Measurements from ENCODE around the gene NPB.

NPB gene

DNA sequence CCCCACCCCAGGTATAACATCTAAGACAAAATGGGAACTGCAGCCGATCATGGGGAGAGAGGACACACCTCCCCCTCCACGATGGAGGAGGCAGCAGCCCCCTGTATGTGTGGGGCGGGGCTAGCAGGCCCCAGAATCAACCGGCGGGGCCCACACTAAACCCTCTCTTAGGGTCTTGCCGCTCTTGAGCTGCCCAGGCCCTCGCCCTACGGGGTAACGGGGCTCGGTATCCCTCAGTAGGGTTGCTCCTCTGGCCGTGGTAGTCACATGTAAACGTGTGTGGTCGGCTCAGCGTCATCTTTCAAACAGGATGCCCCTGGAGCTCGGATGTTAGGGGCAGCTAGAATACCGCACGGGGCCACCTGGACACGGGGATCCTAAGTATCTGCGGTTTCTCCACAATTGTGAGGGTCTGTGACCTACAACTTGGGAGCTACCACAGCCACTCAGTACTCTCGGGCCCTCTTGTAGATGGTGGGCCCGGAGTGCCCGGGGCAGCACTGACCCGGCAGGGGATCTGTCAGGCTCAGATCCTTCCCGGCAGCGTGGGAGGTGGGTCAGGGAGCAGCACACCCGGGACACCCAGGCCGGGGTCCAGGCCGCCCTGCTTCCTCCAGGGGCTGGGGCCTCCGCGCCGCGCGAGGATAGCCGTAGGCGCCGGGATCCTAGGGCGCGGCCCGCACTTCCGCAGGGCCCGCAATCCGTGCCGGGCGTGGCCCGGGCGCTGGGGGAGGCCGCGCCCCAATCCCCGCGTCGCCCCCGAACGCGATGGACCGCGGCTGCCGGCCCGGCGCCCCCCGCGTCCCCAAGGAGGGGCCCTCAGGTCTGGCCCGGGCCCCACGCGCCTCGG lies 31.7 kb upstream of the NPB start:
- DNase-seq (ENCODE audit: insufficient read length, low spot score) = no peak
- TF ChIP-seq POLR2A (IDR thresholded peaks at IDR 0.05; ENCODE audit: low read depth, low read length) (no peak), PAX5 (IDR thresholded peaks at IDR 0.05; ENCODE audit: insufficient read depth, low read length, severe bottlenecking) (no peak), SPI1 (IDR thresholded peaks at IDR 0.05; ENCODE audit: low read depth, low read length) (no peak; the same call in 1 of the 2 replicates), POU2F2 (IDR thresholded peaks at IDR 0.05; ENCODE audit: low read depth, low read length) (no peak), TAF1 (IDR thresholded peaks at IDR 0.05; ENCODE audit: low read depth, low read length) (no peak), POLR2AphosphoS5 (IDR thresholded peaks at IDR 0.05; ENCODE audit: low read depth, low read length) (no peak)
- FAIRE-seq = peak; percentile 13

DNA sequence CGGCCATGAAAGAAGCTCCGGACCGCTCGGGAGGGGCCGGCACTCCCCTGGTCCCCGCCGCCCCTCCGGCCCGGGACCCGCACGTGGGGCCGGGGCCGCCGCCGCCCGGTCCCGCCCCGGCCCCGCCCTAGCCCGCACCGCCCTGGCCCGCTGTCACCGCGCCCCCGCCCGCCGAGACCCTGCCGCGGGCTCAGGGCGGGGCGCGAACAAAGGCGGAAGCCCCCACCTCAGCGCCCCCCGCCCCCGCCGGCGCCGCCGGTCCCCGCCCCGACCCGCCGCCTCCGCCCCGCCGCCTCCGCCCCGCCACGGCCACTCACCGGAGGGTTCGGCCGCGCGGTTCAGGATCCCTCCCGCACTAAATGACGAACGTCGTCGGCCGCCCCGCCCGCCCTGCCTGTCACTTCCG lies 31.1 kb upstream of the NPB start, which contains the start of gene ARHGDIA:
Gene ARHGDIA (minus strand): TSS at position 357 of the 406 bp plus-strand sequence. CDS start 1,407 bp downstream, outside the sequence.
- FAIRE-seq = no peak

DNA sequence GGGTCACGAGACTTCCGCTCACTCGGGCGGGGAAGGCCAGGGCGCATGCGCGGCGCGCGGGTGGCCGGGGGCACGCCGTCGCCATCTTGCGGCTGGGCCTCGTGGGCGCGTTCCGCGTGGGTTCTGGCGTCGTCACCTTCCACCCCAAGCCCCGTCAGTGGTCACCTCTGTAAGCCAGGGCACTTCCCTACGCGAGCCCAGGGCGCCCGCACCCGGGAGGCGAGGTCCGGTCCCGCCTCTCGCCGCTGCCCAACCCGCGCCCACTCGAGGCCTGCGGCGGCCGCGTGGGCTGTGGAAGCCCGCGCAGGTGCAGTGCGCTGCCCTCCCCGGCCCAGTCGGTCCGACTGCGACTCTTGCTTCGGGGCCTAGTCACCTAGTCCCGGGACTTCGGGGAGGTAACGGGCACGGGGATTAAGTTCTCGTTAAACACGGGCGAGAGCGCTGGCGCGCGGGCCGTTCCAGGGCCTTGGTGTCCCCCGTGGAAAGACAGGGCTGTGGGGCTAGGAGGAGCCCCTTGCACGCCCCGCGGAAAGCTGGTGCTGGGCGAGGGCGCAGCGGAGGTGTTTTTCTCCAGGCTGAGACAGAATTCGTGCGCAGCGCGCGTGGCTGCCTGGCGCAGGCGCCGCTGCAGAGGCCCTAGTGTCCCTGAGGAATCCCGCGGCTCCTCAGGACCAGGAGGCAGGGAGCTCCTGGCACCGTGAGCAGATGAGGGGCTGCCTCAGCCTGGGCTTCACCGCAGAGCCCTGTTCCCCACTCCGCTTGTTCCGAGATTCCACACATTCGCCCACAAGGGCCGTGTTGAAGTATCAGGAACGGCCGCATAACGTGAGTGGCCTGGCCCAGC lies 30.4 kb upstream of the NPB start:
- DNase-seq (ENCODE audit: insufficient read length, low spot score) = peak; percentile 98
- FAIRE-seq = peak; percentile 93
- TF ChIP-seq SPI1 (IDR thresholded peaks at IDR 0.05; ENCODE audit: low read depth, low read length) (peak; percentile 50), TAF1 (IDR thresholded peaks at IDR 0.05; ENCODE audit: low read depth, low read length) (peak; percentile 62), PAX5 (IDR thresholded peaks at IDR 0.05; ENCODE audit: insufficient read depth, low read length, severe bottlenecking) (no peak), POLR2AphosphoS5 (IDR thresholded peaks at IDR 0.05; ENCODE audit: low read depth, low read length) (peak; percentile 67), POU2F2 (IDR thresholded peaks at IDR 0.05; ENCODE audit: low read depth, low read length) (peak; percentile 49), POLR2A (IDR thresholded peaks at IDR 0.05; ENCODE audit: low read depth, low read length) (peak; percentile 64)

More for the DNA sequence above, 31.1 kb upstream of the NPB start, which contains the start of gene ARHGDIA:
- no peak for TF ChIP-seq PAX5 (IDR thresholded peaks at IDR 0.05; ENCODE audit: insufficient read depth, low read length, severe bottlenecking)
- TF ChIP-seq POLR2AphosphoS5 (IDR thresholded peaks at IDR 0.05; ENCODE audit: low read depth, low read length) = 0 out of 2 replicates have a peak, but pooled peaks have one; percentile 51
- TF ChIP-seq POLR2A (IDR thresholded peaks at IDR 0.05; ENCODE audit: low read depth, low read length) = no peak
- TF ChIP-seq SPI1 (IDR thresholded peaks at IDR 0.05; ENCODE audit: low read depth, low read length) = no peak
- TF ChIP-seq POU2F2 (IDR thresholded peaks at IDR 0.05; ENCODE audit: low read depth, low read length) = no peak
- TF ChIP-seq TAF1 (IDR thresholded peaks at IDR 0.05; ENCODE audit: low read depth, low read length) = no peak
- no peak for DNase-seq (ENCODE audit: insufficient read length, low spot score)

DNA sequence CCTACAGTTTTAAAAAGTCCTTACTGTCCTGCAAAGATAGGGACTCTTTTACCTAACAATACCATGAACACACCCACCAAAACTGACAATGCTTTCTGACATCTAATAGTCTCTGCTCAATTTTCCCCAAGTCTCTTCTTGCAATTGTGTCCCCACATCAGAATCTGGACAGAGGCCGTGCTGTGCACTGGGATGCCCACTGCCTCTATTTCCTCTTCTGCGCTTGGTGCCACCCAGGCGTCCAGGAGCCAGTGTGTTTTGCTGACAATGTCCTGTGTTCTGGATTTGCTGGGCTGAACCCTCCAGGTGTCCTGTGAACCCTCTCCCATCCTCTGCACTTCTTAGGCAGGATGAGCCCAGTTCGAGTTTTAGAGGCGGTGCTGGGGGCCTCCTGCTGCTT lies 24.5 kb upstream of the NPB start:
- FAIRE-seq (no peak), DNase-seq (ENCODE audit: insufficient read length, low spot score) (no peak)
- TF ChIP-seq POLR2AphosphoS5 (IDR thresholded peaks at IDR 0.05; ENCODE audit: low read depth, low read length) (no peak), POU2F2 (IDR thresholded peaks at IDR 0.05; ENCODE audit: low read depth, low read length) (no peak), POLR2A (IDR thresholded peaks at IDR 0.05; ENCODE audit: low read depth, low read length) (no peak), SPI1 (IDR thresholded peaks at IDR 0.05; ENCODE audit: low read depth, low read length) (no peak), TAF1 (IDR thresholded peaks at IDR 0.05; ENCODE audit: low read depth, low read length) (no peak), PAX5 (IDR thresholded peaks at IDR 0.05; ENCODE audit: insufficient read depth, low read length, severe bottlenecking) (no peak)

DNA sequence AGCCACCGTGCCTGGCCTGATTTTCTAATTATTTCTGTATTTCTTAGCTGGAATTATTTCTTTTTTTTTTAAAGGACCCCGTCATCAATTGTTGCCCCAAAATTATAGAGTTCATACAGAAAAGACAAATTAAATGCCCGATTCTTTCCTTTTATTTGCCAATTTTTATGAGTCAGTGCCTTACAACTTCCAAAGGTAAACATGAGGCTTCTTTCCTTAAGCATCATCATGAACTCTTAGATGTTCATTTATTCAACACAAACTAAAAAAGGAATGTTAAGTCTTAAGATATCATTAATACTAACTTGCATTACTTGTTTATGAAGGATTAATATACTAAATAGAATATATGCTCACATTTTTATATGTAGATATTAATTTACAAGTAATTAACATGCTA lies 23.7 kb upstream of the NPB start:
- no peak for FAIRE-seq
- DNase-seq (ENCODE audit: insufficient read length, low spot score) = no peak
- TF ChIP-seq POLR2AphosphoS5 (IDR thresholded peaks at IDR 0.05; ENCODE audit: low read depth, low read length) (no peak), POU2F2 (IDR thresholded peaks at IDR 0.05; ENCODE audit: low read depth, low read length) (no peak), TAF1 (IDR thresholded peaks at IDR 0.05; ENCODE audit: low read depth, low read length) (no peak), POLR2A (IDR thresholded peaks at IDR 0.05; ENCODE audit: low read depth, low read length) (no peak), SPI1 (IDR thresholded peaks at IDR 0.05; ENCODE audit: low read depth, low read length) (no peak), PAX5 (IDR thresholded peaks at IDR 0.05; ENCODE audit: insufficient read depth, low read length, severe bottlenecking) (no peak)

DNA sequence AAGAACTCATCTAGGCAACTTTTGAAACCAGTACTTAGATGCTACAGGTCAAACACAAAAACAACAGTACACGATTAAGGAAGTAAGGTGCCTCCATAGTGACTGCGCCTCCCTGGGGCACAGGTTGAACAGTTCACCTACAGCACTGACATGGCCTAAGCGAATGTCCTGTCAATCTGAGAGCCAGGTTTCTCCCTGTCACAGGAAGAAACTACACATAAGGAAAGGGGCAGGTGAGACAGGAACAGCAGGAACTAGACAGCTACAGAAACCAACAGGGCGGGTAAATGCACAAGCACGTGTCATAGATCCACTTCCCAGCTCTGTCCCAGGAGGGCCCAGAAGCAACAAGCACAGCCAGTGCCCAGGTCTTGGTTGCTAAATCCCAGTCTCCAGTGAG lies 22.9 kb upstream of the NPB start:
- FAIRE-seq (no peak), DNase-seq (ENCODE audit: insufficient read length, low spot score) (no peak)
- TF ChIP-seq POU2F2 (IDR thresholded peaks at IDR 0.05; ENCODE audit: low read depth, low read length) (no peak), PAX5 (IDR thresholded peaks at IDR 0.05; ENCODE audit: insufficient read depth, low read length, severe bottlenecking) (no peak), POLR2A (IDR thresholded peaks at IDR 0.05; ENCODE audit: low read depth, low read length) (no peak), POLR2AphosphoS5 (IDR thresholded peaks at IDR 0.05; ENCODE audit: low read depth, low read length) (no peak), TAF1 (IDR thresholded peaks at IDR 0.05; ENCODE audit: low read depth, low read length) (no peak), SPI1 (IDR thresholded peaks at IDR 0.05; ENCODE audit: low read depth, low read length) (no peak)

DNA sequence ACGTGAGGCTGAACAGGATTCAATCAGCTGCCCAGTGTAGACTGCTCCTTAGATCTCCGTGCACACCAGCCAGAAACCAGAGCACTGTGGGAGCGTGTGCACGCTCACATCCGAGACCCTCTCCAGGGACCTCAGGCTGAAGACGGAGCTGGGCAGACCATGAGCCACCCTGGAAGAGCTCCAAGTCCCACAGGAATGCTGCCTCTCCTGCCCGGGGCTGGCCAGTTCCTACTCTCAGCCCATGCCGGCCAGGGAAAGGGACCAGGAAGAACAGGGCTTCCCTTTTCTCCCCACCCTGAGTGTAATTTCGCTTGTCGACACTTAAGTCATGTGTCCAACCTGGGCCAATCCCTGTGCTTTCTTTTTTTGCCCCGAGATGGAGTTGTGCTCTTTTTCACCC lies 17.5 kb upstream of the NPB start:
- no peak for FAIRE-seq
- TF ChIP-seq POU2F2 (IDR thresholded peaks at IDR 0.05; ENCODE audit: low read depth, low read length) (no peak), POLR2A (IDR thresholded peaks at IDR 0.05; ENCODE audit: low read depth, low read length) (peak; percentile 36; the same call in 1 of the 2 replicates)
- no peak for DNase-seq (ENCODE audit: insufficient read length, low spot score)

DNA sequence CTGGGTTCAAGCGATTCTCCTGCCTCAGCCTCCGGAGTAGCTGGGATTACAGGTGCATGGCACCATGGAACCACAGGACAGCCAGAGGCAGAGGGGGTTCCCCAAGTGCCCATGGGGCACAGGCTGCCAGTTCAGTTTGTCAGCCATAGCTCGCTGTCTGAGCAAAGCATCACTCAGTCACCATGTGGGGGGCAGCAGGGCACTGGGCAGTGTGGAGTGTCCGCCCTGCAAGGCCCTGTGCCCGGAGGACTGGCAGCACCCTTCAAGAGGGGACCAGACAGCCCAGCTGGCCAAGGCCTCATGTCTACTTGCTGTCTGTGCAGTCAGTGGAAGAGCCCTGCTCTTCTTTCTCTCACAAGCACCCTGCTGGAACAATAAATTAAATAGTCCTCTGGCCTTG lies 17.1 kb upstream of the NPB start:
- FAIRE-seq (no peak), DNase-seq (ENCODE audit: insufficient read length, low spot score) (no peak)
- no peak for TF ChIP-seq SPI1 (IDR thresholded peaks at IDR 0.05; ENCODE audit: low read depth, low read length)
- TF ChIP-seq POU2F2 (IDR thresholded peaks at IDR 0.05; ENCODE audit: low read depth, low read length) = no peak
- TF ChIP-seq POLR2AphosphoS5 (IDR thresholded peaks at IDR 0.05; ENCODE audit: low read depth, low read length) = no peak
- no peak for TF ChIP-seq PAX5 (IDR thresholded peaks at IDR 0.05; ENCODE audit: insufficient read depth, low read length, severe bottlenecking)
- no peak for TF ChIP-seq POLR2A (IDR thresholded peaks at IDR 0.05; ENCODE audit: low read depth, low read length)
- TF ChIP-seq TAF1 (IDR thresholded peaks at IDR 0.05; ENCODE audit: low read depth, low read length) = no peak

DNA sequence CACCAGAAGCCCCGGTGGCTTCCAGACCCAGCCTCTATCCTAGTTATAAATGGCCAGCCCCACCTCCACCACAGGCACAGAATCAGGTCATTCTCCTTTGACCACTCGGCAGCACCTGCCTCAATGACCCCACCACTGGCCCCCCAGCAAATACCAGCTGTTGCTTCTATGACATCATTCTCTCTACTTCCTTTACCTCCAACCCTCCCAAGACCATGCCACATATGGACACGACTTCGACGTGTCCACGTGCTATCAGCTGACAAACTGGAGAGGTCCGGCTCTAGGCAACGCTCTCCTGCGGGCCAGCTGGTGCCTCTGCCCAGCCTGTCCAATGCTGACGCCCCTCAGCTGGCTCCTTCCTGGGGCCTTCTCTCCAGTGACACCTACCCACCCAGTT lies 16.6 kb upstream of the NPB start:
- DNase-seq (ENCODE audit: insufficient read length, low spot score) = no peak

More for the DNA sequence above, 16.6 kb upstream of the NPB start:
- no peak for FAIRE-seq
- TF ChIP-seq SPI1 (IDR thresholded peaks at IDR 0.05; ENCODE audit: low read depth, low read length) (no peak), POU2F2 (IDR thresholded peaks at IDR 0.05; ENCODE audit: low read depth, low read length) (no peak), POLR2AphosphoS5 (IDR thresholded peaks at IDR 0.05; ENCODE audit: low read depth, low read length) (no peak), POLR2A (IDR thresholded peaks at IDR 0.05; ENCODE audit: low read depth, low read length) (no peak), PAX5 (IDR thresholded peaks at IDR 0.05; ENCODE audit: insufficient read depth, low read length, severe bottlenecking) (no peak), TAF1 (IDR thresholded peaks at IDR 0.05; ENCODE audit: low read depth, low read length) (no peak)
